GM23248 (cell line): ENCODE data around the gene RAB9B.

Experiments used
- EZH2 ChIP-seq: fragments of 200-600 bp; sonication (generic); IDR thresholded peaks from 2 replicates; pipeline ENCODE4 v1.6.1; 2018; ENCODE audit warnings: antibody characterized with exemption, mild to moderate bottlenecking; ENCODE audit not compliant: insufficient read depth, poor library complexity, severe bottlenecking
- EZH2phosphoT487 ChIP-seq: fragments of 200-600 bp; sonication (generic); IDR thresholded peaks from 2 replicates; pipeline ENCODE4 v1.6.1; 2018; ENCODE audit warnings: antibody characterized with exemption, moderate library complexity, mild to moderate bottlenecking, low read depth; ENCODE audit not compliant: insufficient read depth

GRCh38 chrX:103847174-103847870 lies 15.3 kb upstream of the RAB9B start:
- TF ChIP-seq EZH2 (no peak), EZH2phosphoT487 (no peak)
